ENCODE data around the gene ANKRD40. TPM values are rescaled to one million over a fixed set of nuclear protein-coding genes. Genes with fewer than 3 reads are reported as not detected.
"Not testable (repeated sequence)": the region's sequence is repeated elsewhere in the genome, so short reads cannot be mapped to it uniquely, and the experiment has no call there.

Gene ANKRD40
- total and polyA plus RNA-seq, 10 donors: 6.8 to 54.6 (median 41.0) TPM

DNA sequence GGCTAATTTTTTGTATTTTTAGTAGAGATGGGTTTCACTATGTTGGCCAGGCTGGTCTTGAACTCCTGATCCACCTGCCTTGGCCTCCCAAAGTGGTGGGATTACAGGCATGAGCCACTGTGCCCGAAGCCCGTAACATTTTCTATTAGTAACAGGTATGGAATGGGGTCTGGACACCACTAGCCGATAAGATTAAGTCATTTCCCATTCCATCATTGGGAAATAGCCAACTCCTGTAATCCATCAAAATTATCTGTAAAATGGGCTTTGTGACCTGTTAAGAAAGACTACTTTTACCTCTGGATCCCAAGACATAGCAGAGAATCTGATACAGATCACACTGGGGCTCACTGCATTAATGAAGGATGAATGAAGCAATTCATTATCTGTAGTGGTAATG, 7.8 kb upstream of the ANKRD40 start:
- H3K36me3 ChIP-seq: no peaks in the 10 kb centered on the region
- DNase-seq: no peak
- intact Hi-C loops (cut with DNase I; ENCODE audit: low total_unique reads): no loop called here
- TF ChIP-seq POLR2AphosphoS5 (IDR thresholded peaks at IDR 0.05) (no peak), POLR2A (IDR thresholded peaks at IDR 0.05) (no peak)
- TF ChIP-seq, protein P1, sequence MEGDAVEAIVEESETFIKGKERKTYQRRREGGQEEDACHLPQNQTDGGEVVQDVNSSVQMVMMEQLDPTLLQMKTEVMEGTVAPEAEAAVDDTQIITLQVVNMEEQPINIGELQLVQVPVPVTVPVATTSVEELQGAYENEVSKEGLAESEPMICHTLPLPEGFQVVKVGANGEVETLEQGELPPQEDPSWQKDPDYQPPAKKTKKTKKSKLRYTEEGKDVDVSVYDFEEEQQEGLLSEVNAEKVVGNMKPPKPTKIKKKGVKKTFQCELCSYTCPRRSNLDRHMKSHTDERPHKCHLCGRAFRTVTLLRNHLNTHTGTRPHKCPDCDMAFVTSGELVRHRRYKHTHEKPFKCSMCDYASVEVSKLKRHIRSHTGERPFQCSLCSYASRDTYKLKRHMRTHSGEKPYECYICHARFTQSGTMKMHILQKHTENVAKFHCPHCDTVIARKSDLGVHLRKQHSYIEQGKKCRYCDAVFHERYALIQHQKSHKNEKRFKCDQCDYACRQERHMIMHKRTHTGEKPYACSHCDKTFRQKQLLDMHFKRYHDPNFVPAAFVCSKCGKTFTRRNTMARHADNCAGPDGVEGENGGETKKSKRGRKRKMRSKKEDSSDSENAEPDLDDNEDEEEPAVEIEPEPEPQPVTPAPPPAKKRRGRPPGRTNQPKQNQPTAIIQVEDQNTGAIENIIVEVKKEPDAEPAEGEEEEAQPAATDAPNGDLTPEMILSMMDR (IDR thresholded peaks at IDR 0.05 in 8 of 11, conservative IDR thresholded peaks at IDR 0.05 in 3 of 11): no peak
- H3K9me3 ChIP-seq: no peaks in the 10 kb centered on the region
- no peak overlapping the region for H3K27ac ChIP-seq
- H3K27me3 ChIP-seq (replicated peaks in 1 of 7): no peaks in the 10 kb centered on the region
- WGBS, 5 donors: 92 to 96% (median 93%) methylated on average over 3 of the region's 3 CpGs
- peaks cover 0 to 23% (median 7%) of the 10 kb centered on the region in 6 donors for H3K4me1 ChIP-seq
- H3K4me3 ChIP-seq: no peak overlapping the region

DNA sequence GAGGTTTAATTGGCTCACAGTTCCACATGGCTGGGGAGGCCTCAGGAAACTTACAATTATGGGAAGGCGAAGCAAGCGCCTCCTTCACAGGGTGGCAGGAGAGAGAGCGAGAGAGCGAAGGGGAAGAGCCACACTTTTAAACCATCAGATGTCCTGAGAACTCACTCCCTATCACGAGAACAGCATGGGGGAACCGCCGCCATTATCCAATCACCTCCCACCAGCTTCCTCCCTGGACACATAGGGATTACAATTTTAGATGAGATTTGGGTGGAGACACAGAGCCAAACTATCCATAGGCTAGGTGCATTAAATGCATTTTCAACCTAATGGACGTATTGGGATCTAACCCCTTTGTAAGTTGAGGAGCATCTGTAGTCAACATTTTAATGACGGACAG, 4.9 kb upstream of the ANKRD40 start:
- WGBS, 5 donors: 80 to 92% (median 86%) methylated on average over 9 of the region's 9 CpGs
- no peak for DNase-seq
- TF ChIP-seq POLR2AphosphoS5 (IDR thresholded peaks at IDR 0.05): no peak
- TF ChIP-seq, protein P1 (IDR thresholded peaks at IDR 0.05 in 8 of 11, conservative IDR thresholded peaks at IDR 0.05 in 3 of 11): no peak
- TF ChIP-seq POLR2A (IDR thresholded peaks at IDR 0.05): no peak
- no peaks in the 10 kb centered on the region for H3K27me3 ChIP-seq (replicated peaks in 1 of 7)
- H3K36me3 ChIP-seq: no peaks in the 10 kb centered on the region
- peaks cover 17 to 38% (median 23%) of the 10 kb centered on the region in 6 donors for H3K4me1 ChIP-seq
- H3K4me3 ChIP-seq: no peak overlapping the region
- no peaks in the 10 kb centered on the region for H3K9me3 ChIP-seq
- intact Hi-C loops (cut with DNase I; ENCODE audit: low total_unique reads): no loop called here
- peak overlapping the region in 4 of 8 donors; percentile 7 to 41 (median 29) for H3K27ac ChIP-seq

DNA sequence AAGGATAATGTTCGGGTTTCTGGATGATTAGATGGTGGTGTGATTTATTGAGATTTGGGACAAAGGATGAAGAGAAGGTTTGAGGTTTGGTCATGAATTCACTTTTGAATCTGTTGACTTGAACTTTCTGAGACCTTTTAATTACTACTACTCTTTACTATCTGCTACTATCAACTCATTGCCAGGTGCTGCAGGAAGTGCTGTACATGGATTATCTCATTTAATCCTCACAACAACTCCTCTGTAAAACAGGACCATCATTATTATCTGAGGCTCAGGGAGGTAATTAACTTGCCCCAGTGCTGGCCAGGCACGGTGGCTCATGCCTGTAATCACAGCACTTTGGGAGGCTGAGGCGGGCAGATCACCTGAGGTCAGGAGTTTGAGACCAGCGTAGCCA, 2.9 kb upstream of the ANKRD40 start:
- Histone ChIP-seq H3K27ac (peak overlapping the region in 1 of 8 donors; percentile 94), H3K4me3 (no peak overlapping the region), H3K4me1 (peaks cover 32 to 45% (median 39%) of the 10 kb centered on the region in 6 donors), H3K27me3 (replicated peaks in 1 of 7) (no peaks in the 10 kb centered on the region), H3K9me3 (no peaks in the 10 kb centered on the region), H3K36me3 (peaks cover 0 to 1% (median 0%) of the 10 kb centered on the region in 6 donors)
- DNase-seq: no peak
- TF ChIP-seq POLR2A (IDR thresholded peaks at IDR 0.05): no peak
- TF ChIP-seq POLR2AphosphoS5 (IDR thresholded peaks at IDR 0.05): no peak
- TF ChIP-seq, protein P1 (IDR thresholded peaks at IDR 0.05 in 8 of 11, conservative IDR thresholded peaks at IDR 0.05 in 3 of 11): no peak
- intact Hi-C loops (cut with DNase I; ENCODE audit: low total_unique reads): no loop called here
- 93 to 98% (median 94%) methylated on average over 4 of the region's 4 CpGs for WGBS, 5 donors

DNA sequence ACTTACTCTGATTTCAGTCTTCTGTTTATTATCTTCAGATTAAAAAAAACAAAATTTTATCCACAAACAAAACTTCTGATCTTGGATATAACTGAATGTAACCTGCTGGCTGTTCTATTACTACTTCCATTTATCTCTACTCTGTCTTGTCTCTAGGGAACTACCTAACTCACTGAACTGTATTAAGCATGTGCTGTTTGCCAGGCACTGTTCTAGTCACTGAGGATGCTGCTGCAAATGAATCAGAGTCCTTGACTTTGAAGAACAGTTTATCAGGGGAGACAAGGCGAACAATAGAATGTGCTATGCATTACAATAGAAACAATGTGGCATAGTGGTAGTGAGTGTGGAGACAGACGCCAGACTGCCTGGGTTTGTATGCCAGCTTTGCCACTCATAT, 2.3 kb upstream of the ANKRD40 start:
- Histone ChIP-seq H3K4me3 (no peak overlapping the region), H3K9me3 (no peaks in the 10 kb centered on the region), H3K4me1 (peaks cover 32 to 49% (median 46%) of the 10 kb centered on the region in 6 donors), H3K27ac (peak overlapping the region in 7 of 8 donors; percentile 83 to 97 (median 95)), H3K27me3 (replicated peaks in 1 of 7) (no peaks in the 10 kb centered on the region), H3K36me3 (peaks cover 0 to 7% (median 0%) of the 10 kb centered on the region in 6 donors)
- intact Hi-C loops (cut with DNase I; ENCODE audit: low total_unique reads): no loop called here
- TF ChIP-seq POLR2A (IDR thresholded peaks at IDR 0.05): no peak
- TF ChIP-seq, protein P1 (IDR thresholded peaks at IDR 0.05 in 8 of 11, conservative IDR thresholded peaks at IDR 0.05 in 3 of 11): no peak
- TF ChIP-seq POLR2AphosphoS5 (IDR thresholded peaks at IDR 0.05): no peak
- 65 to 90% (median 86%) methylated on average over 2 of the region's 2 CpGs for WGBS, 5 donors
- DNase-seq: no peak

DNA sequence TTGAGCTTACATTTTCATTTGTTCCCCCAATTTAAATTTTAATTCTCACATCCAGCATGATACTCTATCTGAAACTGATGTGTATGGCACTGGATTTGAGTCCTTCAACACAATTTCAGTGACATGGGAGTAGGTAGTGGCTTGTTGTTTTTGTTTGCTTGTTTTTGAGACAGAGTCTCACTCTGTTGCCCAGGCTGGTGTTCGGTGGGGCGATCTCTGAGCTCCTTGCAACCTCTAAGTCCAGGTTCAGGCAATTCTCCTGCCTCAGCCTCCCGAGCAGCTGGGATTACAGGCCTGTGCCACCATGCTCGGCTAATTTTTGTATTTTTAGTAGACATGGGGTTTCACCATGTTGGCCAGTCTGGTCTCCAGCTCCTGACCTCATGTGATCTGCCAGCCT, 1.3 kb upstream of the ANKRD40 start:
- DNase-seq; H3K9me3 ChIP-seq; H3K27me3 ChIP-seq (replicated peaks in 1 of 7); intact Hi-C loops (cut with DNase I; ENCODE audit: low total_unique reads): not testable (repeated sequence)
- Histone ChIP-seq H3K36me3 (peaks cover 0 to 17% (median 2%) of the 10 kb centered on the region in 6 donors), H3K4me1 (peaks cover 33 to 57% (median 51%) of the 10 kb centered on the region in 6 donors), H3K4me3 (peak overlapping the region in 2 of 8 donors; percentile 71 to 75), H3K27ac (peak overlapping the region; percentile 83 to 97 (median 95))
- WGBS, 5 donors: 81 to 91% (median 85%) methylated on average over 4 of the region's 4 CpGs
